Measurements from ENCODE around the gene BMPER.

DNA sequence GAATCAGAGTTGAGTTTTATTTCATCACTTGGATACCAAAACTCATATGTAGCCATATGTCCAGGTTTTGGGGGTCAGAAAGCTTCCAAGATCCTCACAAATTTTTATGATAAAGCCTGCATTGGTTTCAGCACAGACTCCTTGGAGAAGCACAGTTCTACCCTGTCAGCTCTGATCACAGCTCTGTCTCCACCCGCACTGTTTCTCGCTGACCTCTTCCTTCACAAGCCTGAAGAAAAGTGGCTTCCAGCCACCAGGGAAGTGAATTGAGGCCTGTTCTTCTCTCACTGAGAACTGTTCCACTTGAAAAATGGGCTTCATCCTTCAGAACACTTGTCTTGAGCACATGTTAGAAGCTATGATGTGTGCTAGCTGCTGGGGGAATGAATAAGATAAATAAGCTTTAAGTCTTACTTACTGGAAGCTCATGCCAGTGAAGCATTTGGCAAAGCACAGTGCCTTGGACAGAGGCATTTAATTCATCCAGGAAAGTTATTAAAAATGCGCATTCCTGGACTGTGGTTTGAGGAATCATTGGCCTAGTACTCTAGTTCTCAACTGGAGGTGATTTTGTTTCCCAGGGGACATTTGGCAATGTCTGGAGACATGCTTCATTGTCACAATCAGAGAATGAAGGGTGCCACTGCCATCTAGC, 133.6 kb downstream of the BMPER start:
- no peak for TF ChIP-seq POLR2AphosphoS5 (IDR thresholded peaks at IDR 0.05; ENCODE audit: low read depth, low read length)
- no peak for TF ChIP-seq POLR2A (IDR thresholded peaks at IDR 0.05; ENCODE audit: low read depth, low read length)

Data from GM12892 (cell line).